Measurements from ENCODE around the gene LLGL2.

Gene LLGL2

GRCh38 chr17:75565618-75566017, 40.1 kb downstream of the LLGL2 start:
- Histone ChIP-seq H3K4me1 (ENCODE audit: control insufficient read depth, low read length) (peaks cover 11% of the 10 kb centered on the region), H3K4me3 (ENCODE audit: low read length) (no peak overlapping the region), H3K36me3 (ENCODE audit: control insufficient read depth, low read length) (no peaks in the 10 kb centered on the region), H3K79me2 (ENCODE audit: control insufficient read depth, low read length) (no peaks in the 10 kb centered on the region), H3K27ac (ENCODE audit: low read depth, low read length) (no peak overlapping the region), H3F3A (ENCODE audit: control insufficient read depth, insufficient read depth) (no peaks in the 10 kb centered on the region), H3K9me3 (ENCODE audit: control insufficient read depth, insufficient read depth, low read length) (no peaks in the 10 kb centered on the region), H3K9me2 (replicated peaks; ENCODE audit: control insufficient read depth, low read length) (no peaks in the 10 kb centered on the region), H3K4me2 (ENCODE audit: low read length) (no peak overlapping the region), H4K20me1 (ENCODE audit: control insufficient read depth, insufficient read depth, low read depth, low read length) (no peaks in the 10 kb centered on the region), H3K27me3 (ENCODE audit: control insufficient read depth, low read length) (no peaks in the 10 kb centered on the region)
- TF ChIP-seq, protein P1, sequence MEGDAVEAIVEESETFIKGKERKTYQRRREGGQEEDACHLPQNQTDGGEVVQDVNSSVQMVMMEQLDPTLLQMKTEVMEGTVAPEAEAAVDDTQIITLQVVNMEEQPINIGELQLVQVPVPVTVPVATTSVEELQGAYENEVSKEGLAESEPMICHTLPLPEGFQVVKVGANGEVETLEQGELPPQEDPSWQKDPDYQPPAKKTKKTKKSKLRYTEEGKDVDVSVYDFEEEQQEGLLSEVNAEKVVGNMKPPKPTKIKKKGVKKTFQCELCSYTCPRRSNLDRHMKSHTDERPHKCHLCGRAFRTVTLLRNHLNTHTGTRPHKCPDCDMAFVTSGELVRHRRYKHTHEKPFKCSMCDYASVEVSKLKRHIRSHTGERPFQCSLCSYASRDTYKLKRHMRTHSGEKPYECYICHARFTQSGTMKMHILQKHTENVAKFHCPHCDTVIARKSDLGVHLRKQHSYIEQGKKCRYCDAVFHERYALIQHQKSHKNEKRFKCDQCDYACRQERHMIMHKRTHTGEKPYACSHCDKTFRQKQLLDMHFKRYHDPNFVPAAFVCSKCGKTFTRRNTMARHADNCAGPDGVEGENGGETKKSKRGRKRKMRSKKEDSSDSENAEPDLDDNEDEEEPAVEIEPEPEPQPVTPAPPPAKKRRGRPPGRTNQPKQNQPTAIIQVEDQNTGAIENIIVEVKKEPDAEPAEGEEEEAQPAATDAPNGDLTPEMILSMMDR (IDR thresholded peaks at IDR 0.05; ENCODE audit: low read depth, low read length, poor library complexity, severe bottlenecking), result no peak
- TF ChIP-seq EZH2phosphoT487 (IDR thresholded peaks at IDR 0.05; ENCODE audit: borderline replicate concordance, low read length), result no peak

DNA sequence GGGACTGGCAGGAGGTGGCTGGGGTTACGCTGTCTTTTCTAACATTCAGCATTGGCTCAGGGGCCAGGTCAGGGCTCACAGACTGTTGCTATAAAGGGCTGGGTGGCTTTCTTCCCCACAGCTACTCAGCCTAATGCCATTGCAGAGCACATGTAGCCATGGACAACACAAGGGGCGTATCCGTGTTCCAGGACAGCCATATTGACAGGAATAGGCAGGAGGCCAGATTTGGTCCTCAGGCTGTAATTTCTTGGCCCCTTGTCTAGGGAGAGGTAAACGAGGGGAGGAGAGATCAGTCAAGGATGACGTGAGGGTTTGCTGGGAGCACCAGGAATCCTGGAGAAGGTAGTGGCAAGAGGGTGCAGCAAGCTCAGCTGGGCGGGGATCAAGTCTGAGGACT, 40.9 kb downstream of the LLGL2 start:
- H3K27ac ChIP-seq (ENCODE audit: low read depth, low read length), result no peak overlapping the region
- H3K4me3 ChIP-seq (ENCODE audit: low read length), result no peak overlapping the region
- peaks cover 19% of the 10 kb centered on the region for H3K4me1 ChIP-seq (ENCODE audit: control insufficient read depth, low read length)
- H3K79me2 ChIP-seq (ENCODE audit: control insufficient read depth, low read length), result no peaks in the 10 kb centered on the region
- no peak for TF ChIP-seq EZH2phosphoT487 (IDR thresholded peaks at IDR 0.05; ENCODE audit: borderline replicate concordance, low read length)
- TF ChIP-seq, protein P1 (IDR thresholded peaks at IDR 0.05; ENCODE audit: low read depth, low read length, poor library complexity, severe bottlenecking), result no peak
- H3K36me3 ChIP-seq (ENCODE audit: control insufficient read depth, low read length), result no peaks in the 10 kb centered on the region
- H3F3A ChIP-seq (ENCODE audit: control insufficient read depth, insufficient read depth), result no peaks in the 10 kb centered on the region
- peak overlapping the region; percentile 39; the same call in 1 of the 2 replicates for H3K4me2 ChIP-seq (ENCODE audit: low read length)
- H3K27me3 ChIP-seq (ENCODE audit: control insufficient read depth, low read length), result no peaks in the 10 kb centered on the region
- no peaks in the 10 kb centered on the region for H3K9me3 ChIP-seq (ENCODE audit: control insufficient read depth, insufficient read depth, low read length)
- no peaks in the 10 kb centered on the region for H4K20me1 ChIP-seq (ENCODE audit: control insufficient read depth, insufficient read depth, low read depth, low read length)
- H3K9me2 ChIP-seq (replicated peaks; ENCODE audit: control insufficient read depth, low read length), result no peaks in the 10 kb centered on the region

GRCh38 chr17:75566834-75567233, 41.3 kb downstream of the LLGL2 start:
- no peaks in the 10 kb centered on the region for H3K9me3 ChIP-seq (ENCODE audit: control insufficient read depth, insufficient read depth, low read length)
- no peak overlapping the region for H3K4me3 ChIP-seq (ENCODE audit: low read length)
- no peaks in the 10 kb centered on the region for H3K36me3 ChIP-seq (ENCODE audit: control insufficient read depth, low read length)
- no peaks in the 10 kb centered on the region for H3K79me2 ChIP-seq (ENCODE audit: control insufficient read depth, low read length)
- TF ChIP-seq, protein P1 (IDR thresholded peaks at IDR 0.05; ENCODE audit: low read depth, low read length, poor library complexity, severe bottlenecking), result no peak
- TF ChIP-seq EZH2phosphoT487 (IDR thresholded peaks at IDR 0.05; ENCODE audit: borderline replicate concordance, low read length), result no peak
- peaks cover 23% of the 10 kb centered on the region for H3K4me1 ChIP-seq (ENCODE audit: control insufficient read depth, low read length)
- no peaks in the 10 kb centered on the region for H4K20me1 ChIP-seq (ENCODE audit: control insufficient read depth, insufficient read depth, low read depth, low read length)
- H3F3A ChIP-seq (ENCODE audit: control insufficient read depth, insufficient read depth), result no peaks in the 10 kb centered on the region
- H3K27me3 ChIP-seq (ENCODE audit: control insufficient read depth, low read length), result no peaks in the 10 kb centered on the region
- H3K9me2 ChIP-seq (replicated peaks; ENCODE audit: control insufficient read depth, low read length), result no peaks in the 10 kb centered on the region
- no peak overlapping the region for H3K27ac ChIP-seq (ENCODE audit: low read depth, low read length)
- peak overlapping the region; percentile 39; the same call in 1 of the 2 replicates for H3K4me2 ChIP-seq (ENCODE audit: low read length)
